ELR (cell line): ENCODE data around the gene DNAJC12.
A peak's percentile ranks its signal among the peaks of the same experiment; 100 is the strongest.
"Not testable (repeated sequence)": the region's sequence is repeated elsewhere in the genome, so short reads cannot be mapped to it uniquely, and the experiment has no call there.

Experiments
- DNase-seq: peaks from one replicate; pipeline ENCODE4 v3.0.0-alpha.2; 2015; ENCODE audit warnings: low read depth

DNAJC12 gene

DNA sequence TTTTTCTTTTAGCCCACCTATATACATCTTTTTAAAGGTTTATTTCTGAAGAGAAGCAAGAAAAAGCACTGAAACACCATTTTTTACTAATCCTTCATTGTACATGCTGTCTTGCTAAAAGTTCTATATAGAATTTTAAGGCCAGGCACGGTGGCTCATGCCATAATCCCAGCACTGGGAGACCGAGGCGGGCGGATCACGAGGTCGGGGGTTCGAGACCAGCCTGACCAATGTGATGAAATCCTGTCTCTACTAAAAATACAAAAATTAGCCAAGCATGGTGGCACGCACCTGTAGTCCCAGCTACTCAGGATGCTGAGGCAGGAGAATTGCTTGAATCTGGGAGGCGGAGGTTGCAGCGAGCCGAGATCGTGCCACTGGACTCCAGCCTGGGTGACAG is 1.5 kb upstream of the DNAJC12 start:
- DNase-seq = not testable (repeated sequence)

- no peak for DNase-seq
These were observed 1.0 kb downstream of the DNAJC12 start for GRCh38 chr10:67836972-67837371.

DNA sequence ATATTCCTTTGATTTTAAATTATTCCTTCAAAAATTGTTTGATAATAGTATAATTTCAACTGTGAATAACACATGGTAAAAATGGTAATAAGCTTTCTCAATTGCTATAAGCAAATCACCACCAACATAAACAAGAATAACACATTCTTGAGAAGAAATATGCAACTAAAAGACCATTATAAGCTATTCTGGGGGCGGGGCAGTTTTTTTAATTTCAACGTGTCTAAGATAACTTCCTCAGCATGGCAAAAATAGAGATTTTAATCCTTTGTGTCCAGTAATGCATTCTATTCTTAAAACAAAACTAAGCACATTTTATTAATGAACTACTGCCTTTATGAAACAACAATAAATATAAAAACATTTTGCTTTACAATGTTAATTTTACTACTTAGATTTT is 1.5 kb downstream of the DNAJC12 start:
- DNase-seq = no peak

DNA sequence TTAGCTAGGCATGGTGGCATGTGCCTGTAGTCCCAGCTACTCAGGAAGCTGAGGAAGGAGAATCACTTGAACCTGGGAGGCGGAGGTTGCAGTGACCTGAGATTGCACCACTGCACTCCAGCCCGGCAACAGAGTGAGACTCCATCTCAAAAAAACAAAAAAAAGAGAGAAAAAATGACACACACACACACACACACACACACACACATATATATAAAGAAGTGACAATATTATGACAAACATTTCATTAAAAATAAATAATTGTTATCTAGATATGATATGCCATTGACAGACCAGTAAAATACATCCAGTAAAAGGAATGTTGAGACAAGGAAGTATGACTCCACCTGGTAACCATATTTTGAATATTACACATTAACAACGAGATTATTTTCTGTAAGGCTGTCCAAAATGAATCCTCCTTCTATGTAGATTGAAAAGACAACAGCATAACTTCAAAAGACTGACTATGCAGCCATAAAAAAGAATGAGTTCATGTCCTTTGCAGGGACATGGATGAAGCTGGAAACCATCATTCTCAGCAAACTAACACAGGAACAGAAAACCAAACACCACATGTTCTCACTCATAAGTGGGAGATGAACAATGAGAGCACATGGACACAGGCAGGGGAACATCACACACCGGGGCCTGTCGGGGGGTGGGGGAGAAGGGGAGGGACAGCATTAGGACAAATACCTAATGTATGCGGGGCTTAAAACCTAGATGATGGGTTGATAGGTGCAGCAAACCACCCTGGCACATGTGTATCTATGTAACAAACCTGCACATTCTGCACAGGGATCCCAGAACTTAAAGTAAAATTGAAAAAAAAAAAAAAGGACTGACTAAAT is 2.2 kb downstream of the DNAJC12 start:
- DNase-seq = not testable (repeated sequence)

- DNase-seq = no peak
These were observed 3.6 kb downstream of the DNAJC12 start for GRCh38 chr10:67834375-67834774.

GRCh38 chr10:67827811-67828210 is 10.2 kb downstream of the DNAJC12 start:
- DNase-seq = no peak

DNA sequence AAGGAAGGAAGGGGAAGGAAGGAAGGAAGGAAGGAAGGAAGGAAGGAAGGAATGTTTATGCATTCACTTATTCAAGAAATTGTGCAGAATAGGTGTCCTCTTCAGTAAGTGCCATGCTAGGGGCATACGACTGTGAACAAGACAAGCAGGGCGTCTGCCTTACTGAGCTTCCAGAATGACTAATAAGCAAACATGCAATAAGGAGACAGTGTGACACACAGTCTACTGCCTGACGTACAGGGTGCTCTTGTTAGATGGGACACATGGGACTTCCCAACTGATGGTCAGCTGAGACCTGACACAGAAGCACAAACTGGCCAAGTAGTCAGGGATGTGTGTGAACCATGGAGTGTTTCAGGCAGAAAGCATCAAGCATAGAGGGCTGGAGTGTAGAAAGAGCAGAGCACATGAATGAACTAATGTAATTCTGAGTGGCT is 18.2 kb downstream of the DNAJC12 start:
- DNase-seq = peak; percentile 76

GRCh38 chr10:67818323-67818722 is 19.7 kb downstream of the DNAJC12 start:
- peak; percentile 83 for DNase-seq

DNA sequence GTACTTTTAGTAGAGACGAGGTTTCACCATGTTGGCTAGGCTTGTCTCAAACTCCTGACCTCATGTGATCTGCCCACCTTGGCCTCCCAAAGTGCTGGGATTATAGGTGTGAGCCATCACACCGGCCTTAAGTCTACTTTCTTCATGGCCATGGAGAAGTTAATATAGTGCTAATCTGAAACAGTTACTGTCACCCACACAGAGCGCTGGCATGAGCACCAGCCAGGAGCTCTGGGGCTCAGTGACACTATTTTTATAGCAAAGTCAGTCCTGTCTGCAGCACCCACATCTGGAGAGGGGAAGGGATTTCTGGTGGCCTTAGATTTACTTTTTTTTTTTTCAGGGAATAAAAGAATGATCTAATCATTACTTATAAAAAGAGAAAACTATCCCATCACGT is 21.3 kb downstream of the DNAJC12 start:
- no peak for DNase-seq

GRCh38 chr10:67815571-67816059 is 22.4 kb downstream of the DNAJC12 start:
- peak; percentile 30 for DNase-seq

GRCh38 chr10:67812007-67812406 is 26.0 kb downstream of the DNAJC12 start:
- no peak for DNase-seq

- DNase-seq = no peak
These were observed 28.9 kb downstream of the DNAJC12 start for GRCh38 chr10:67809107-67809506.

DNA sequence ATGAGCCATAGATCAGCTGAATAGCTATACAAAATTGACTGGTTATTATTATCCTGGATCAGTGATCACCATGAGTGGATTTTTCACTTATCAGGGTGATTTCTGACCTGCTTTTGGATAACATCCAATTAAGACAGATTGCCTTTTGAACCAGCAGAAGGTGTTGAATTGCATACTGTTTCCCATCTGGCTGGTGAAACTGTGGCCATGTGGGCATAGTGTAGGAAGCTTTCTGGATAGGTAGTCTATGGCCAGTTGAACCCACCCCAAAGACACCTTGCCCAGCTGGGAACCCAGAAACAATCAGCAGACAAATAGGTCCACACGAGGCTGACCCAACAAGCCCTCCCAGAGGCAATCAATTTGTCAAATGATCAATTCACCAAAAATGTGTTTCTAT is 29.3 kb downstream of the DNAJC12 start:
- DNase-seq = no peak

DNA sequence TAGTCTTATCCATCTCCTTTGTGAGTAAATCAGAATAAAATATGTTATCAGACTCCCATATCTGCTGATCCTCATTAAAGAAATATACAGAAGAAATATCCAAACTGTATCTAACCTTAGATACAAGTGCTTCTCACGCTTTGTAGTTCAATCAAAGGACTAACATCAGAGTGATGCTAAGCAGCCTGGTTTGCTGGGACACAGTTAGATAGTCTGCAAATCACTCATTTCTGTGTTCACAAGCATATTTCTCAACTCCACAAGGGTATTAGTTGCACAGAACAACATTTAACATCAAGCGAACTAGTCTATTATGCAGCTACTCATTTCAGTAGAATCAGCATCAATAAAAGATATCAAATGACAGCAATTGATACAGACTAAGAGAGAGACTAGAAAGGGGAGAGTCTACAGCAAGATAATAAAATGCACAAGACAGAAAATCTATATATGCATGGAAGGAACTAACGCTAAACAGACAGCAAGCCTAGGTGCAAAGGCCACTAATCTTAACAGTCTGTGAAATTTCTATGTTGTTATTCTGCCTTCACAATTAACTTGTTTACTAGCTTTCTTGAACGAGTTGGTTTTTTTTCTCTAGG is 30.0 kb downstream of the DNAJC12 start:
- no peak for DNase-seq

DNA sequence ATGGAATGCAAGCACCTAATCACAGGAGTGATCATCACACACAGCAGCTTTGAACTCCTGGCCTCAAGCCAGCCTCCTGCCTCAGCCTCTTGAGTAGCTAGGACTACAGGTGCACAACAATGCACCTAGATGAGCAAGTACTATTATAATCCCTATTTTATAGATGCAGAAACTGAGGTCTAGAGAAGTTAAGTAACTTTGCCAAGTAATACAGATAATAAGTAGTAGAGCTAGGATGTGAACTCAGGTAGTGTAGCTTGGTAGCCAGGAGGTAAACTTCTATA is 33.7 kb downstream of the DNAJC12 start:
- DNase-seq = no peak

- no peak for DNase-seq
These were observed 34.2 kb downstream of the DNAJC12 start for GRCh38 chr10:67803588-67804394.

- peak; percentile 8 for DNase-seq
These were observed 35.0 kb downstream of the DNAJC12 start for GRCh38 chr10:67802767-67803538.

GRCh38 chr10:67801118-67801517 is 36.9 kb downstream of the DNAJC12 start:
- no peak for DNase-seq

GRCh38 chr10:67794909-67795460 is 43.0 kb downstream of the DNAJC12 start:
- DNase-seq = no peak

- no peak for DNase-seq
These were observed 43.7 kb downstream of the DNAJC12 start for GRCh38 chr10:67794256-67794655.

GRCh38 chr10:67793313-67793712 is 44.7 kb downstream of the DNAJC12 start:
- DNase-seq = no peak

GRCh38 chr10:67792653-67793052 is 45.3 kb downstream of the DNAJC12 start:
- DNase-seq = no peak
